Mesenteric fat pad (tissue), 1 donor: ENCODE measurements around the gene ALG14. TPM values are rescaled to one million over a fixed set of nuclear protein-coding genes. Genes with fewer than 3 reads are reported as not detected.
"Not testable (repeated sequence)": the region's sequence is repeated elsewhere in the genome, so short reads cannot be mapped to it uniquely, and the experiment has no call there.

Experiments used
- DNase-seq: peaks from one replicate; pipeline ENCODE4 v3.0.0-alpha.2; 2020; ENCODE audit warnings: low spot score
- total RNA-seq: library from RNA; stranded (reverse); fragmentation: NEBNext Ultra II Directional; extraction: Animal tissue kit (Norgen Biotek cat#: 25700); gene quantifications from one replicate; pipeline ENCODE4 v1.2.1, GENCODE V29; 2021
- donor health status: DM: yes; HTN: yes; CAD: no.

ALG14 gene
- total RNA-seq, 1 donor from 2014 or later = 8.1 TPM

- DNase-seq = no peak
Observed at GRCh38 chr1:95088303-95088702, 15.6 kb upstream of the ALG14 start.

- no peak for DNase-seq
Observed at GRCh38 chr1:95086949-95087533, 14.3 kb upstream of the ALG14 start.

- no peak for DNase-seq
Observed at GRCh38 chr1:95085376-95085775, 12.6 kb upstream of the ALG14 start.

- DNase-seq = no peak
Observed at GRCh38 chr1:95084317-95085176, 11.8 kb upstream of the ALG14 start.

GRCh38 chr1:95080879-95081278, 8.1 kb upstream of the ALG14 start:
- DNase-seq = no peak

- no peak for DNase-seq
Observed at GRCh38 chr1:95080446-95080845, 7.7 kb upstream of the ALG14 start.

GRCh38 chr1:95076034-95076433, 3.3 kb upstream of the ALG14 start:
- DNase-seq = no peak

- DNase-seq = no peak
Observed at GRCh38 chr1:95073446-95073845, 695 bp upstream of the ALG14 start.

GRCh38 chr1:95072117-95072516, 634 bp downstream of the ALG14 start:
- no peak for DNase-seq

GRCh38 chr1:95071539-95071938, 1.2 kb downstream of the ALG14 start:
- DNase-seq = no peak

GRCh38 chr1:95069710-95070093, 3.0 kb downstream of the ALG14 start:
- DNase-seq = no peak

GRCh38 chr1:95068956-95069709, 3.6 kb downstream of the ALG14 start:
- no peak for DNase-seq

GRCh38 chr1:95067568-95067967, 5.2 kb downstream of the ALG14 start:
- no peak for DNase-seq

- DNase-seq = no peak
Observed at GRCh38 chr1:95067062-95067461, 5.7 kb downstream of the ALG14 start.

- DNase-seq = no peak
Observed at GRCh38 chr1:95061445-95062006, 11.2 kb downstream of the ALG14 start.

GRCh38 chr1:95058974-95059373, 13.8 kb downstream of the ALG14 start:
- no peak for DNase-seq

GRCh38 chr1:95057351-95057750, 15.4 kb downstream of the ALG14 start:
- DNase-seq = no peak

- no peak for DNase-seq
Observed at GRCh38 chr1:95049935-95050334, 22.8 kb downstream of the ALG14 start.

- no peak for DNase-seq
Observed at GRCh38 chr1:95048317-95048716, 24.4 kb downstream of the ALG14 start.

GRCh38 chr1:95047624-95048023, 25.1 kb downstream of the ALG14 start:
- DNase-seq = not testable (repeated sequence)

GRCh38 chr1:95046359-95046758, 26.4 kb downstream of the ALG14 start:
- no peak for DNase-seq
